B cell (primary cell): ENCODE results near the gene ORC5. TPM values are rescaled to one million over a fixed set of nuclear protein-coding genes. Genes with fewer than 3 reads are reported as not detected.

ENCODE experiments used
- ATAC-seq: fragments of 200-7000 bp; cut with Tn5 transposase; one replicate; pipeline ENCODE4 v1.10.0; 2021; ENCODE audit warnings: low read depth, mild to moderate bottlenecking, moderate number of reproducible peaks, moderate library complexity
- CTCF ChIA-PET: fragments of 350-600 bp; sonication (Branson Sonifier 250); formaldehyde crosslinking; loops from one replicate; lab custom pipeline; 2021; ENCODE audit warnings: antibody characterized with exemption, inconsistent platforms; lab: Charles Lee
- POLR2A ChIA-PET: fragments of 350-600 bp; sonication (Branson Sonifier 250); formaldehyde crosslinking; loops from one replicate; lab custom pipeline; 2021; ENCODE audit warnings: antibody characterized with exemption; lab: Charles Lee
- DNase-seq: peaks from one replicate; pipeline ENCODE4 v3.0.0; 2013
- H2AFZ ChIP-seq: 2 replicates; pipeline ENCODE4 v1.6.1; 2012; ENCODE audit warnings: mild to moderate bottlenecking, low read depth, low read length; ENCODE audit not compliant: insufficient read depth, poor library complexity, severe bottlenecking
- H3K27ac ChIP-seq, 2 donors: 1 replicate in 1 of 2; 2 replicates in 1 of 2; pipeline ENCODE4 v1.5.1; 2012 to 2013; ENCODE audit warnings: low read length in 2 of 2, mild to moderate bottlenecking in 2 of 2, moderate library complexity in 1 of 2
- H3K27me3 ChIP-seq, 4 experiments: fragments of 200-600 bp in 1 of 4; sonication (generic) in 1 of 4; replicated peaks in 1 of 4; 1 replicate in 2 of 4; 2 replicates in 2 of 4; pipeline versions ENCODE4 v1.6.1 to v1.7.0; 2013 to 2016; ENCODE audit warnings: low read length in 3 of 4, mild to moderate bottlenecking in 2 of 4, mixed read lengths in 1 of 4, moderate library complexity in 1 of 4; ENCODE audit not compliant: insufficient read depth in 4 of 4, control insufficient read depth in 3 of 4; ENCODE audit errors: control extremely low read depth in 1 of 4
- H3K36me3 ChIP-seq, 2 experiments: replicated peaks in 1 of 2; 1 replicate in 1 of 2; 2 replicates in 1 of 2; pipeline versions ENCODE4 v1.6.1 to v1.7.1; 2013; ENCODE audit warnings: low read length in 1 of 2; ENCODE audit not compliant: insufficient read depth in 2 of 2, control insufficient read depth in 1 of 2; ENCODE audit errors: control extremely low read depth in 1 of 2, extremely low read depth in 1 of 2
- H3K4me1 ChIP-seq, 2 donors: fragments of 200-600 bp in 1 of 2; sonication (generic) in 1 of 2; 1 replicate in 1 of 2; 2 replicates in 1 of 2; pipeline versions ENCODE4 v1.5.1 to v1.6.1; 2013 to 2017; ENCODE audit warnings: low read length in 2 of 2; ENCODE audit not compliant: control insufficient read depth in 2 of 2, insufficient read depth in 2 of 2
- H3K4me2 ChIP-seq: replicated peaks from 2 replicates; pipeline ENCODE3; 2012; ENCODE audit warnings: mild to moderate bottlenecking, low read depth, low read length; ENCODE audit not compliant: poor library complexity, severe bottlenecking
- H3K4me3 ChIP-seq, 5 experiments: fragments of 200-600 bp in 1 of 5; sonication (generic) in 1 of 5; 1 replicate in 3 of 5; 2 replicates in 2 of 5; pipeline versions ENCODE4 v1.5.1 to v1.7.0; 2011 to 2016; ENCODE audit warnings: low read length in 4 of 5, mild to moderate bottlenecking in 4 of 5, low read depth in 2 of 5, control low read depth in 1 of 5, moderate library complexity in 1 of 5; ENCODE audit not compliant: insufficient read depth in 1 of 5; ENCODE audit errors: control extremely low read depth in 1 of 5, extremely low read depth in 1 of 5
- H3K79me2 ChIP-seq: fragments of 200-600 bp; sonication (generic); one replicate; pipeline ENCODE4 v1.6.0; 2016; ENCODE audit warnings: low read length; ENCODE audit not compliant: control insufficient read depth, insufficient read depth
- H3K9ac ChIP-seq: fragments of 200-600 bp; sonication (generic); 2 replicates; pipeline ENCODE4 v1.6.1; 2017; ENCODE audit warnings: mild to moderate bottlenecking, low read length, moderate library complexity
- H3K9me3 ChIP-seq, 3 donors: one replicate each; pipeline versions ENCODE4 v1.6.1 to v1.7.1; 2013; ENCODE audit warnings: low read length in 2 of 3; ENCODE audit not compliant: control insufficient read depth in 2 of 3, insufficient read depth in 1 of 3; ENCODE audit errors: control extremely low read depth in 1 of 3
- H4K20me1 ChIP-seq: 2 replicates; pipeline ENCODE4 v1.6.0; 2012; ENCODE audit warnings: mild to moderate bottlenecking, low read length; ENCODE audit not compliant: insufficient read depth, control insufficient read depth, poor library complexity, severe bottlenecking
- H3K27ac Mint-ChIP-seq: one replicate; pipeline ENCODE4 v1.8.0; 2021; ENCODE audit warnings: mixed read lengths
- H3K27me3 Mint-ChIP-seq: one replicate; pipeline ENCODE4 v1.8.0; 2021; ENCODE audit warnings: mixed read lengths
- H3K4me1 Mint-ChIP-seq: one replicate; pipeline ENCODE4 v1.8.0; 2021; ENCODE audit warnings: mixed read lengths
- H3K4me3 Mint-ChIP-seq: one replicate; pipeline ENCODE4 v1.8.0; 2021; ENCODE audit warnings: mixed read lengths
- H3K9me3 Mint-ChIP-seq: one replicate; pipeline ENCODE4 v1.8.0; 2022; ENCODE audit warnings: mixed read lengths; ENCODE audit not compliant: insufficient read depth
- EZH2 ChIP-seq: IDR thresholded peaks from 2 replicates; pipeline ENCODE4 v1.6.1; 2012; ENCODE audit warnings: borderline replicate concordance, low read depth, mild to moderate bottlenecking, moderate library complexity, low read length; ENCODE audit not compliant: insufficient read depth, poor library complexity, severe bottlenecking
- WGBS: methylation state at CpG from one replicate; pipeline ENCODE4 v1.1.5; 2013; ENCODE audit warnings: missing lambda C conversion rate; ENCODE audit not compliant: insufficient coverage; 5-methylcytosine and 5-hydroxymethylcytosine counted together
- intact Hi-C: fragments of 100-400 bp; cut with micrococcal nuclease; formaldehyde crosslinking; loops from one replicate; pipeline ENCODE4 v1.10.0; 2022
- polyA plus RNA-seq: library from polyadenylated mRNA; depleted of rRNA; stranded (reverse); fragments of >200 nt; gene quantifications from 2 replicates; pipeline ENCODE4 v1.2.3, GENCODE V29; 2012
- total RNA-seq, 2 donors: library from RNA; stranded (reverse); fragments of 120-200 nt in 1 of 2; gene quantifications; 1 replicate in 1 of 2; 2 replicates in 1 of 2; pipeline versions ENCODE4 v1.2.3 to v1.2.4, GENCODE V29; 2013 to 2022
- TF ChIP-seq, protein P1 (sequence below): fragments of 200-600 bp; IDR thresholded peaks from one replicate; pipeline ENCODE4 v1.8.0; 2022; ENCODE audit warnings: antibody characterized with exemption, mild to moderate bottlenecking

Gene ORC5
- total and polyA plus RNA-seq, 2 donors (not counting 1 experiment from before 2014, with no cell fraction given), result 6.8 to 20.2 TPM

DNA sequence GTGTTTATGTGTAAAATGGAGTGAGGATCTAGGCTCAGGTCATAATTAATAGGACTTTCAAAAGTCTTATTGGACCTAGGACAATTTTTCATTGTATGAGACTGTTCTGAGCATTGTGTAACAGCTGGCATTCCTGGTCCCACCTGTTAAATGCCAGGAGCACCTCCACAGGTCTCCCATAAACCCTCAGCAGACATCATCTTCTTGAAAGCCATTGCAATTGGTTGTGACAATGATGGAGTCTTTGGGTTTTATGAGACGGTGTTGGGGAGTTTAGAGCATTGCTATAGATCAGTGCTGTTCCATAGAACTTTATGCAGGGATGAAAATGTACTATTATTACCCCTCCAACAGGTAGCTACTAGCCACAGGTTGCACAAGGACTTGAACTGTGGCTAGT, 108.9 kb downstream of the ORC5 start:
- Histone ChIP-seq H3K27me3 (no peaks in the 10 kb centered on the region), H3K27ac (no peak overlapping the region), H3K4me1 (no peaks in the 10 kb centered on the region), H3K36me3 (no peaks in the 10 kb centered on the region), H2AFZ (no peak overlapping the region), H3K4me3 (no peak overlapping the region), H3K9ac (no peak overlapping the region), H3K79me2 (no peaks in the 10 kb centered on the region), H4K20me1 (no peaks in the 10 kb centered on the region), H3K4me2 (no peak overlapping the region), H3K9me3 (no peaks in the 10 kb centered on the region)
- DNase-seq, result no peak
- no peak for ATAC-seq
- TF ChIP-seq, protein P1, sequence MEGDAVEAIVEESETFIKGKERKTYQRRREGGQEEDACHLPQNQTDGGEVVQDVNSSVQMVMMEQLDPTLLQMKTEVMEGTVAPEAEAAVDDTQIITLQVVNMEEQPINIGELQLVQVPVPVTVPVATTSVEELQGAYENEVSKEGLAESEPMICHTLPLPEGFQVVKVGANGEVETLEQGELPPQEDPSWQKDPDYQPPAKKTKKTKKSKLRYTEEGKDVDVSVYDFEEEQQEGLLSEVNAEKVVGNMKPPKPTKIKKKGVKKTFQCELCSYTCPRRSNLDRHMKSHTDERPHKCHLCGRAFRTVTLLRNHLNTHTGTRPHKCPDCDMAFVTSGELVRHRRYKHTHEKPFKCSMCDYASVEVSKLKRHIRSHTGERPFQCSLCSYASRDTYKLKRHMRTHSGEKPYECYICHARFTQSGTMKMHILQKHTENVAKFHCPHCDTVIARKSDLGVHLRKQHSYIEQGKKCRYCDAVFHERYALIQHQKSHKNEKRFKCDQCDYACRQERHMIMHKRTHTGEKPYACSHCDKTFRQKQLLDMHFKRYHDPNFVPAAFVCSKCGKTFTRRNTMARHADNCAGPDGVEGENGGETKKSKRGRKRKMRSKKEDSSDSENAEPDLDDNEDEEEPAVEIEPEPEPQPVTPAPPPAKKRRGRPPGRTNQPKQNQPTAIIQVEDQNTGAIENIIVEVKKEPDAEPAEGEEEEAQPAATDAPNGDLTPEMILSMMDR, result no peak
- no peak for TF ChIP-seq EZH2
- H3K4me3 Mint-ChIP-seq, result no peak overlapping the region
- CTCF ChIA-PET, result no interaction called here
- H3K27ac Mint-ChIP-seq, result no peak overlapping the region
- POLR2A ChIA-PET, result no interaction called here
- H3K9me3 Mint-ChIP-seq, result no peaks in the 10 kb centered on the region
- intact Hi-C loops, result no loop called here
- H3K27me3 Mint-ChIP-seq, result peaks cover 3% of the 10 kb centered on the region
- H3K4me1 Mint-ChIP-seq, result no peaks in the 10 kb centered on the region
- no CpG with 5 or more reads among the region's 1 CpG for WGBS

DNA sequence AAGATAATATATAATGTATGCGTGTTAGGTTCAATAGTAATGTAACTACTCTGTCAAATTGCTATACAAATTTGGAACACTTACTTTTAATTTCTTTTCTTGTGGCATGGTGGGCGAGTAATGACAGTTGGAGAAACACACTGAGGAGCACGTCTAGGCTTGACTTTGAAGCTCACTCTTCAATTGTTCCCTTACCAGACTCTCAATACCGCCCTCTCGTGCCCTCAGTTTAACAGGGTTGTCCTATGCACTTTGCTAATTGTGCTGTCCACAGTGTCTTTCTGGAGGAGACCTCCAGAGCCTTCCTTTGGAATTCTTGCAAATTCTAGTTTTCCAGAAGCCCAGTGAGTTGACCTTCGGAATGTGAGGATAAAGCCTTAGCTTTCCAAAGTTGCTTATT, 111.1 kb downstream of the ORC5 start:
- Histone ChIP-seq H3K4me3 (no peak overlapping the region), H3K27ac (no peak overlapping the region), H3K4me1 (no peaks in the 10 kb centered on the region), H3K9me3 (no peaks in the 10 kb centered on the region), H2AFZ (no peak overlapping the region), H3K4me2 (no peak overlapping the region), H3K9ac (no peak overlapping the region), H3K79me2 (no peaks in the 10 kb centered on the region), H3K27me3 (no peaks in the 10 kb centered on the region), H3K36me3 (no peaks in the 10 kb centered on the region), H4K20me1 (no peaks in the 10 kb centered on the region)
- CTCF ChIA-PET, result no interaction called here
- no peak for ATAC-seq
- H3K9me3 Mint-ChIP-seq, result no peaks in the 10 kb centered on the region
- peaks cover 3% of the 10 kb centered on the region for H3K27me3 Mint-ChIP-seq
- H3K4me1 Mint-ChIP-seq, result no peaks in the 10 kb centered on the region
- TF ChIP-seq, protein P1, result no peak
- TF ChIP-seq EZH2, result no peak
- POLR2A ChIA-PET, result no interaction called here
- intact Hi-C loops, result no loop called here
- no peak overlapping the region for H3K27ac Mint-ChIP-seq
- WGBS, result 94% methylated on average over 3 of the region's 6 CpGs
- no peak overlapping the region for H3K4me3 Mint-ChIP-seq
- no peak for DNase-seq
